ENCODE results near the gene CKLF.
"Not testable (repeated sequence)": the region's sequence is repeated elsewhere in the genome, so short reads cannot be mapped to it uniquely, and the experiment has no call there.

CKLF gene

DNA sequence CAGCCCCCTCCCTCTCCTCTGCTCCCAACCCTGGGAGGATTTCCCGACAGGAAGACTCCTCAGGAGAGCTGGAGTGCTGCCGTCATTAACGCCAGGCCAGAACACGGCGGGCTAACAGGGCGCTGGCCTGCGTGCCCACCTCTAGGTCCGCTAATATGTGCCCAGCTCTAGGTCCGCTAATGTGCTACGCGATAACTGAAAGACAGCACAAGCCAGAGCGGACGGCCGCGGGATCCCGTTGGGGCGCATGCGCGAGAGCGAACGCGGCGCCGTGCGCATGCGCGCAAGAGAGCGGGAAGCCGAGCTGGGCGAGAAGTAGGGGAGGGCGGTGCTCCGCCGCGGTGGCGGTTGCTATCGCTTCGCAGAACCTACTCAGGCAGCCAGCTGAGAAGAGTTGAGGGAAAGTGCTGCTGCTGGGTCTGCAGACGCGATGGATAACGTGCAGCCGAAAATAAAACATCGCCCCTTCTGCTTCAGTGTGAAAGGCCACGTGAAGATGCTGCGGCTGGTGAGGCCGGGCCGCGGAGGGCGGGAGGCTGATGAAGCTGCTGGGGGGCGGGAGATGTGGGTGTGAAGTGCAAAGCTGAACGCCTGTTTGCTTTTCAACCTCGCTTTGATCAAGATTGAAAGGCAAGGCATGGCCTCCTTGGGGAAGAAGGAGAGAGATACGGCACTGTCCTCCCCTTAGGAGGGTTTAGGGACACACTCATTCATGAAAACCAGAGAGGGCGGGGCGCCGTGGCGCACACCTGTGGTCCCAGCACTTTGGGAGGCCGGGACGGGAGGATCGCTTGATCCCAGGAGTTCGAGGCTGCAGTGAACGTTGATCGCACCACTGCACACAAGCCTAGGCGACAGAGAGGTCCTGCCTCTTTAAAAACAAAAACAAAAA, at the start of gene CKLF:
CKLF (plus strand) TSS at position 291 of the 892 bp plus-strand sequence; CDS start at position 431, 140 bp downstream.
- DNase-seq, result peak; percentile 88

- DNase-seq, result no peak
Measured at GRCh38 chr16:66503030-66503429, 49.3 kb upstream of the CKLF start.

- DNase-seq, result no peak
Measured at GRCh38 chr16:66503612-66504011, 48.8 kb upstream of the CKLF start.

DNA sequence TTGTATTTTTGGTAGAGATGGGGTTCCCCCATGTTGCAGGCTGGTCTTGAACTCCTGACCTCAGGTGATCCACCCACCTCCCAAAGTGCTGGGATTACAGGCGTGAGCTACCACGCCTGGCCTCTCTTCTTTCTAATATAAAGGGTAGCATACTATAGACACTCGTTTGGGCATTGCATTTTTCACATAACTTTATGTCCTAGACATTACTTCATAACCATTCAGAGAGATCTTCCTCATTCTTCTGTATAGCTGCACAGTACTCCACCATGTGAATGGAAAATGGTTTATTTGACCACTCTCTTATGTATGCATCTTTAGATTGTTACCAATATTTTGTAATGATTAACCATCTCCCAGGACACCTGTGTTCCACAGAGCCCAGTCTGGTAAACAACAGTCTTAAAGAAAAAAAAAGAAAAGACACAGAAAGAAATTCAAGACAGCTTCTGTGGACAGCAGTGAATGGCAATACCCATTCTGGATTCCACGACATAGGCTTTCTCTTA, 44.6 kb upstream of the CKLF start:
- DNase-seq, result no peak

DNA sequence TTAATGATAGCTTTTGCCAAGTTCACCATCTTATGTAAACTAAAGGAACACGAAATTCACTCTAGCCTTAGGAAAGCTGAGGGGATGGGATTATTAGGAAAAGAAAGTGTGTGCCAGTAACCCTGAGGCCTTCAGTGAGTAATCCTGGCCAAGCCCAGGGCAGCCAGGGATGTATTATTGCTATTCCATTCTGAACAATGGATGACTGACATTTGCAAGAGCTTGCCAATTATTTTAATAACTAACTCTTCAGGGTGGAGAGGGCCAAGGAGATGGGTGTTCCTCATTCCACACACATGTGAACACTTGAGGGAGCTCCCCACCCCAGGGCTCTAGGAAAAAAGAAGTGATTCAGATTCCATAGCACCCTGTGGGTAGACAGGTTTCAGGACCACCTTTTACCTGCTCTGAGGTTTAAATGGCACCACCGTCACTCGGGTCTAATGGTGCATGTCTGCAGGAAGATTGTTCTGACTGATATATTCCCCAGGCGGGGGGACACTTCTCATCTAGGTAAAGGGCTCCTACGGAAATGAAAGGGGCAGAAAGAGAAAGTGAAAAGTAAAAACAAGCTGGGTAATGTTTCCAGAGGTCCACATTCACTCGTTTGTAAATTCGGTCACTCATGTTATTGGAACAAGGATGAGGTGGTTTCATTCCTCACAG, 44.0 kb upstream of the CKLF start:
- DNase-seq, result no peak

DNA sequence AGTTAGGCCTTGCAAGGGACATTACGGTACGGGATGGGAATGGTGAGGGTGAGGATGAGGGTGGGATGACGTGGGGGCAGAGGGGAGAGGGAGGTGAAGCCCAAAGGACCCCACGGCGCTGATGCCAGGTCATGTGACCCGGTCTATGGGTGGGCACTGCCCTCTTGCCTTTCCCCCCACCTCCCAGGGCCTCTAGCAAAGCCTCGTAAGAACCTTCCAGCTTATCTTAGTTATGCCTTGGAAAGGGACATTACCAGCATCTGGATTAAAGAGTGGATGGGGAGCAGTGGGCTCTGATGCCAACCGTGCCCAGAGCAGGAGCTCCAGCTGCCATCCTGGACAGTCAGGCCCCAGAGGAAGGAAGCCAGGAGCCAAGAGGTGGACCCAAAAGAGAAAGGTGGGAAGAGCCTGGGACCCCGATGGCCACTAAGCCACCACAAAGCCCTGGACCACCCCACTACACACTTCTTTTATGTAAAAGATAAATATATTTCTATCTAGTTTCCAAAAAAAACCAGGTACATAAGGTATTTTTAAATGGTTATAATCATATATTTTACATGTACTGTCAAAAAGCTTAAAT, 43.4 kb upstream of the CKLF start:
- DNase-seq, result no peak

GRCh38 chr16:66509576-66509975, 42.8 kb upstream of the CKLF start:
- DNase-seq, result no peak

DNA sequence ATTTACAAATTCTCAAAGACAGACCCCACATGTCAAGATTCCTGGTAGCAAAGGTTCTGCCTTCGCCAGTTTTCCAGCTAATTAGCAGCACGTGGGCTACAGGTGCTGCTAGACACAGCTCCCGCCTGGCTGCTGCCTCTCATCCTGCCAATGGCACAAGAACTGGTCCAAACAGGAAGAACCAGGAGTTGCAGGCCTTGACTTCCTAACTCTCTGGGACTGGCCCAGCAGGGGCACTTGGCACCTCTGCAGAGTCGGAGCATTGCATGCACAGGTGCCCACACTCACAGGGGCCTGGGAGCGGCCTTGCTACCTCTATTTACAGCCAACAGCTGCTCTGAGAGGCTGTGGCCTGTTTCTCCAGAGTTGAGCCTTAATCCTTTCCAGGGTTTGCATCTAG, 42.1 kb upstream of the CKLF start:
- no peak for DNase-seq

- DNase-seq, result no peak
Measured at GRCh38 chr16:66510711-66511601, 41.4 kb upstream of the CKLF start.

DNA sequence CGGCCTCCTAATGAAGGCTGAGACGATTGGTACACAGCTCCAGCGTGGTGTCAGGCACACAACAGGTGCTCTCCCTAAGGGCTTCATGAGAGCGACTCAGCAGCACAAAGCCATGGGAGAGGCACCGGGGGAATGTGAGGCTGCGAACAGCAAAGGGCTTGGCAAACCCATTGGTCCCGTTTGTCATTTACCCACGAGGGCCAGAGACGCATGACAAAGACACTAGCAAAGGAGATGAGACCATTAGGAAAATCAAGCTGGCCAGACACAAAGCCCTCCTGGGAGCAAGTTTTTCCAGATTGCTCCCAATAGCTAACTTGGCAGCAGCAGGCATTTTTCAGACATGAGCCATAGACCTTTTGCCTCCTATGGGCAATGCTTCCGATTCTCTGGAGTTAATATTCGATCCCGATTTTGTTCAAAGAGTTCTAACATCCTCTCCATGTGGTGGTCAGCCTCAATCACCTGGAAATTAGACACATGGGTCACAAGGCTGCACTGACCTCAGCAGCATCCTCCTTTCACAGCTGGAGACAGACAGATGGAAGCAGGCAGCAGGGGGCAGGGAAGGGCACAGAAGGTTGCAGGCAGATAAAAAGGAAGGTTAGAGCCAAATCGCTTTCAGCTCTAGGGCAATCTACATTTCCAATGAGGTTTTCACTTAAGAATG, 40.6 kb upstream of the CKLF start:
- DNase-seq, result no peak

DNA sequence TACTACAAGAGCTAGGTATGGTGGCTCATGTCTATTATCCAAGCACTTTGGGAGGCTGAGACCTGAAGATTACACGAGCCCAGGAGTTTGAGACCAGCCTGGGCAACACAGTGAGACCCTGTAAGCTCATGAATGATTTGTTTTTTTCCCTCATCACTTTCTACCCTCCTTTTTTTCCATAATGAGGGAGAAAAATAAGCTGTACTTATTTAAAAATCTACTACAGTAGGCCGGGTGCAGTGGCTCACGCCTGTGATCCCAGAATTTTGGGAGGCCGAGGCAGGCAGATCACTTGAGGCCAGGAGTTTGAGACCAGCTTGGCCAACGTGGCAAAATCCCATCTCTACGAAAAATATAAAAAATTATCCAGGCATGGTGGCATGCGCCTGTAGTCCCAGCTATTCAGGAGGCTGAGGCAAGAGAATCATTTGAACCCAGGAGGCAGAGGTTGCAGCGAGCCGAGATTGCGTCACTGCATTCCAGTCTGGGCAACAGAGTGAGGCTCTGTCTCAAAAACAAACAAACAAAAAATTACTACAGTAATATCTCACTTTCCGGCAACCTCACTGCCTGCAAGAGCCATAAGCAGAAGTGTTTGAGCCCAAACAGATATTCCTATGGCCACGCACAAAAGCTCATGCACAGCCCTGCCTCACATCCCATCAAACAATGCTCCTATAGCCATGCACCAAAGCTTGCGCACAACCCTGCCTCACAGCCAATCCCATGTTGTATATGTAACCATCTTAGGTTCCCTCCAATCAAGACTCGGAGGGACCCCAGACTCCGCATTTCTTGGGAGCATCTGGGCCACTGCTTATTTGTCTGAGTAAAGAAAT, 39.9 kb upstream of the CKLF start:
- no peak for DNase-seq

- no peak for DNase-seq
Measured at GRCh38 chr16:66513111-66513723, 39.2 kb upstream of the CKLF start.

GRCh38 chr16:66514391-66514790, 38.0 kb upstream of the CKLF start:
- DNase-seq, result not testable (repeated sequence)

GRCh38 chr16:66514980-66515595, 37.3 kb upstream of the CKLF start:
- DNase-seq, result not testable (repeated sequence)

DNA sequence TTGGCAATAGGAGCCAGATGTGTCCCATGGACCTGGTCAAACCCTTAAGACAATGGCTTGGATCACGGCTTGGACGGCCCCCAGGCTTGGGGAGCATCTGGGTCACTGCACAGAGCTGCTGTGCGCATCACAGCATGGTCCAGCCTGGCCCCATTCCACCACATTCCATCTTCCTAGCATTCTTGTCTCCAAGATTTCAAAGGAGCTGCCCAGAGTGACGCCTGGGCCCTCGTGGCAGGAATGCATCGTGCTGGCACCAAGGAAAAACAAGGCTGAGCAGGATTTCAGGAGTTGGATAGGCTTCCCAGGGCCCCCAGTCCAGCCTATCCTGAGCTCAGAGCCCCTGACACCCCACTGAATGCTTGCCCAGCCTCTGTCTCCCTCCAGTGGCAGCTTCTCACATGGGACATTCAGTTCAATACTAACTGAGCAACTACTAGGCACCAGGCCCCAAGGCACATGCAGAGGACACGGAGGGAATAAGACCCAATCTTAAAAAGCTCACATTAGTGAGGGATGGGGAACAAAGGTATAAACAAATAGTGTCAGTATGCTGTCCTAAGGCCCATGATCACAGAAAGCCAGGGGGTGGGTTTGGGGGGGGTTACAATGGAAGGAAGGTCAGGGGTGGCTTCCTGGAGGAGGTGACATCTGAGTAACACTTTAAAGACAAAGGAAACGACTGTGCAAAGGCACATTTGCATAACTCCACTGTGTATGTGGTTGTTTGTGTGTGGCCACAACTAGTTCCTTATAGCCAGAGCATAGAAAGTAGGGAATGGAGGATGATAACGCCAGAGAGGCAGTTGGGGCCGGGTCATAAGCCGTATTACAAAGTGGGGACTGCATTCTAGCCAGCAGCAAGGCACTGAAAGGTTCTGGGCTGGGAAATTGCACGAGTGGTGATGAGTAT, 36.5 kb upstream of the CKLF start:
- no peak for DNase-seq

DNA sequence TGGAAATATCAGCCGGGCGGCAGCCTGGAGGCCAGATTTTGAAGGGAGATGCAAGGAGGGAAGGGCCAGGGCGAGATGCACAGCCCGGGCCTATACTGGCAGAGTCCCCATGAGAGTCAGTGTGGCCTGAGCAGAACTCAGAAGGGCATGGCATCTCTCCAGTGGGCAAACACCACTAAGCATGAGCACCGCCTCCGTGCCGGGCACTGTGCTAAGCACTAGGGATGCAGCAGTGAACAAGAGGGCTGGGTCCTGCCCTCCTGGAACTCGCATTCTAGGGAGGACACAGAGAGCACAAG, 35.9 kb upstream of the CKLF start:
- DNase-seq, result no peak

GRCh38 chr16:66516808-66517585, 35.4 kb upstream of the CKLF start:
- peak; percentile 62 for DNase-seq

- DNase-seq, result no peak
Measured at GRCh38 chr16:66517586-66518263, 34.7 kb upstream of the CKLF start.

All from stimulated activated CD4-positive, alpha-beta T cell treated with anti-CD3 and anti-CD28 coated beads, Interleukin-4, amount 100 ng/mL, for 1 hour (primary cell).